Measurements from ENCODE around the gene KBTBD6. TPM values are rescaled to one million over a fixed set of nuclear protein-coding genes. Genes with fewer than 3 reads are reported as not detected.

KBTBD6 gene
- total and polyA plus RNA-seq, 4 experiments from 2014 or later, result 4.2 to 10.5 (median 7.4) TPM

DNA sequence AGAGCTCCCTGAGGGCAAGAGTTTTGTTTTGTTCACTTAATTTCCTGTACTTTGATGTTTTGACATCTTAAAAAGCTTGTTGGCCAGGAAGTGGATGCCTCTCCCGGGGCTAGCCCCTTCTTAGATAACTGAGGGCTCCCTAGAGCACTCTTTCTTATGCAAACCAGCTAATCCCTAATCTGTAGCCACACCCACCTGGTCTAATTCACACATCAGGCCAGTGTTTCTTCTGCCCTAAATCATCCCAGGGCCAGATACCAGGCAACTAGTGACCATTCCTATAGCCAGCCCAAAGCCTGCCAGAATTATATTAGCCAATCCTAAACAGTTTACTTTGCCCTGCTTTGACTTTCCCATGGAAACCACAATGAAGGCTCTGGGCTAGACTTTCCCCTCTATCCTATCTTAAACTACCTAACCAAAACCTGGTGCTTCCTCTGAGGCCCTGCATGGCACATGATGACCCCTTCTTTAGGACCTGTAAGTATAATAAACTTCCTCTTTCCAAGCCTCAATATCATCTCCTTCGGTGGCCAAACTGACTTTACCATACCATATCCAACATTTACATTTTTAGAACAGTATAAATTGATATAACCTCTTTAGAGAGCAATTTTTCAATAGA is 46.5 kb downstream of the KBTBD6 start:
- Mint-ChIP-seq H3K27ac (peak overlapping the region in 3 of 7 donors; percentile 10 to 77 (median 28)), H3K4me3 (no peak overlapping the region), H3K27me3 (no peaks in the 10 kb centered on the region), H3K36me3 (peaks cover 22 to 32% of the 10 kb centered on the region in 2 donors), H3K9me3 (peaks cover 0 to 12% (median 2%) of the 10 kb centered on the region in 8 donors), H3K4me1 (peaks cover 3 to 11% (median 6%) of the 10 kb centered on the region in 4 donors)
- H3K27ac ChIP-seq (ENCODE audit: low read depth, low read length), result no peak overlapping the region
- ChIA-PET CTCF (ENCODE audit: partially characterized antibody) (interaction anchor here (0.7 kb wide), 1 partner anchor 111 kb away, joined by 3 read pairs; no protein-coding TSS in a partner anchor), POLR2A (ENCODE audit: partially characterized antibody) (interaction anchor here (1.0 kb wide), 1 partner anchor 25 kb away, joined by 4 read pairs; the partner anchor contains the start of gene WBP4)
- no peaks in the 10 kb centered on the region for H3K4me1 ChIP-seq (ENCODE audit: insufficient read depth, low read length)
- no peaks in the 10 kb centered on the region for H3K9me3 ChIP-seq (ENCODE audit: control insufficient read depth in 1 of 2, low read length in 2 of 2)
- H3K4me3 ChIP-seq (ENCODE audit: low read length in 2 of 2), result no peak overlapping the region
- intact Hi-C loops (cut with micrococcal nuclease), result no loop called here
- no peak for DNase-seq
- H3K27me3 ChIP-seq (ENCODE audit: insufficient read depth, low read length), result no peaks in the 10 kb centered on the region
- no peaks in the 10 kb centered on the region for H3K36me3 ChIP-seq (ENCODE audit: insufficient read depth, low read length)

DNA sequence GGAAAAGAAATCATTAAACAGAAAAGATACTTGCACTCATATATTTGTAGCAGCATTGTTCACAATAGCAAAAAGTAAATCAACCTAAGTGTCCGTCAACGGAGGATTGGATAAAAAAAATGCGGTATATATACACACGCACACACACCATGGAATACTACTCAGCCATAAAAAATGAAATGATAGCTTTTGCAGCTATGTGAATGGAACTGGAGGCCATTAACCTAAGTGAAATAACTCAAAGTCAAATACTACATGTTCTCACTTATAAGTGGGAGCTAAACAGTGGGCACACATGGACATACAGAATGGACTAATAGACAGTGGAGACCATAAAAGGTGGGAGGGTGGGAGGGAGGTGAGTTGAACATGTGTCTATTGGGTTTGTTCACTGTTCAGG is 52.9 kb downstream of the KBTBD6 start:
- ChIA-PET CTCF (ENCODE audit: partially characterized antibody) (no interaction called here), POLR2A (ENCODE audit: partially characterized antibody) (no interaction called here)
- Histone ChIP-seq H3K36me3 (ENCODE audit: insufficient read depth, low read length) (peaks cover 12% of the 10 kb centered on the region), H3K9me3 (ENCODE audit: control insufficient read depth in 1 of 2, low read length in 2 of 2) (no peaks in the 10 kb centered on the region), H3K27ac (ENCODE audit: low read depth, low read length) (no peak overlapping the region), H3K4me1 (ENCODE audit: insufficient read depth, low read length) (no peaks in the 10 kb centered on the region), H3K4me3 (ENCODE audit: low read length in 2 of 2) (no peak overlapping the region), H3K27me3 (ENCODE audit: insufficient read depth, low read length) (no peaks in the 10 kb centered on the region)
- H3K27ac Mint-ChIP-seq, result peak overlapping the region in 1 of 7 donors; percentile 46
- H3K9me3 Mint-ChIP-seq, result no peaks in the 10 kb centered on the region
- no peaks in the 10 kb centered on the region for H3K27me3 Mint-ChIP-seq
- peaks cover 0 to 3% (median 0%) of the 10 kb centered on the region in 4 donors for H3K4me1 Mint-ChIP-seq
- H3K4me3 Mint-ChIP-seq, result no peak overlapping the region
- H3K36me3 Mint-ChIP-seq, result peaks cover 63 to 65% of the 10 kb centered on the region in 2 donors
- intact Hi-C loops (cut with micrococcal nuclease), result loop anchor here (5.0 kb wide), 1 partner anchor 1033 kb away; no protein-coding TSS in a partner anchor
- no peak for DNase-seq

Small RNA genes within 50 kb of the gene (microRNA-seq; reads per million reads assigned to microRNA genes)
- not detected for gene MIR3168 (ENCODE audit: borderline microRNAs expressed, borderline number of aligned reads, borderline replicate concordance)

Other genes with a start within 250 kb of the KBTBD6 start
- gene ELF1, start 113.5 kb downstream of the KBTBD6 start, total RNA-seq, result 100 to 1,000 TPM; 188 to 192 TPM
- gene ELF1, start 113.5 kb downstream of the KBTBD6 start, polyA plus RNA-seq, result 100 to 1,000 TPM; 136 to 149 TPM
- 1 to 10 TPM; 8.4 to 9.1 TPM for gene WBP4, start 71.3 kb downstream of the KBTBD6 start, total RNA-seq
- gene WBP4, start 71.3 kb downstream of the KBTBD6 start, polyA plus RNA-seq, result 1 to 10 TPM; 1.9 to 4.1 TPM
- 10 to 100 TPM; 11.1 to 11.8 TPM for gene KBTBD7, start 61.8 kb upstream of the KBTBD6 start, total RNA-seq
- 1 to 10 TPM; 4.9 to 7.8 TPM for gene KBTBD7, start 61.8 kb upstream of the KBTBD6 start, polyA plus RNA-seq
- 10 to 100 TPM; 29.5 to 30.1 TPM for gene MTRF1, start 130.8 kb upstream of the KBTBD6 start, total RNA-seq
- gene MTRF1, start 130.8 kb upstream of the KBTBD6 start, polyA plus RNA-seq, result 10 to 100 TPM in 1 of 2 donors, 1 to 10 TPM in 1; 5.3 to 16.0 TPM
- gene NAA16, start 178.5 kb upstream of the KBTBD6 start, total RNA-seq, result 10 to 100 TPM; 62.3 to 62.5 TPM
- 10 to 100 TPM in 1 of 2 donors, 1 to 10 TPM in 1; 8.6 to 17.1 TPM for gene NAA16, start 178.5 kb upstream of the KBTBD6 start, polyA plus RNA-seq